Measurements from ENCODE around the gene TARBP1. TPM values are rescaled to one million over a fixed set of nuclear protein-coding genes. Genes with fewer than 3 reads are reported as not detected.
"Not testable (repeated sequence)": the region's sequence is repeated elsewhere in the genome, so short reads cannot be mapped to it uniquely, and the experiment has no call there.

Gene TARBP1
- total RNA-seq, 1 experiment from 2014 or later: 31.8 TPM

DNA sequence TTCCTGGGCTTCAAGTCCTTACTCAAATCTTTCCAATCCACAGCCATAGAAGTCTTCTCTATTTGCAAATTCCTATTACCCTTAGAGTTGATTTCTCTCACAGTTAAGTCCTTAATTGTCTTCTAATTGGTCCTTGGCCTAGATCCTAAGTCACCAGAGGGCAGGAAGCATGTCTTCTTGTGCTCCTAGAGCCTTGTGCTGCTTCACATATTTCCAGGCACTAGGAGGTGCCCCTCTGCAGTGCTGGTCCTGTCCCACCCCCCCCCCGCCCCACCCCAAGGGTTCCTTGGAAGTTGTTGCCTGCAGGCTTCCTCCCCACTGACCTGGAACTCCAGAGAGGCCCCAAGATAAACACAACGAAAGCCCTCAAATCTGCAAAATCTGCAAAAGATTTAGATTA is 28.1 kb upstream of the TARBP1 start:
- DNase-seq (ENCODE audit: low spot score): no peak

DNA sequence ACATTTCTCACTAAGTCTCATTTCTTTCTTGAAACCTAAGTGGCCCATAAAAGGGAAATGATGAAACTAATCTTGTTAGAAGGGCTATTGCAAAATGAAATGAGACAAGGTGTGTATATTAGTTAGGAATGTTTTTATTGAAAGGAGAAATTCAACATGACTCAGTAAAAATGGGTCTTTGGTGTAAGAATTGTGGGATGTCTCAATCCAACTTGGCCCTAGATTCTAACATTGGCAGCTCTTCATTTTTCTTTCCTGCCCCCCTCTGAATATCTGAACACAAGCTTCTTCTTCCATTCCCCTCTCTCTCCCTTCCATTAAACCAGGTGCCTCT is 26.8 kb upstream of the TARBP1 start:
- peak; percentile 35 for DNase-seq (ENCODE audit: low spot score)

DNA sequence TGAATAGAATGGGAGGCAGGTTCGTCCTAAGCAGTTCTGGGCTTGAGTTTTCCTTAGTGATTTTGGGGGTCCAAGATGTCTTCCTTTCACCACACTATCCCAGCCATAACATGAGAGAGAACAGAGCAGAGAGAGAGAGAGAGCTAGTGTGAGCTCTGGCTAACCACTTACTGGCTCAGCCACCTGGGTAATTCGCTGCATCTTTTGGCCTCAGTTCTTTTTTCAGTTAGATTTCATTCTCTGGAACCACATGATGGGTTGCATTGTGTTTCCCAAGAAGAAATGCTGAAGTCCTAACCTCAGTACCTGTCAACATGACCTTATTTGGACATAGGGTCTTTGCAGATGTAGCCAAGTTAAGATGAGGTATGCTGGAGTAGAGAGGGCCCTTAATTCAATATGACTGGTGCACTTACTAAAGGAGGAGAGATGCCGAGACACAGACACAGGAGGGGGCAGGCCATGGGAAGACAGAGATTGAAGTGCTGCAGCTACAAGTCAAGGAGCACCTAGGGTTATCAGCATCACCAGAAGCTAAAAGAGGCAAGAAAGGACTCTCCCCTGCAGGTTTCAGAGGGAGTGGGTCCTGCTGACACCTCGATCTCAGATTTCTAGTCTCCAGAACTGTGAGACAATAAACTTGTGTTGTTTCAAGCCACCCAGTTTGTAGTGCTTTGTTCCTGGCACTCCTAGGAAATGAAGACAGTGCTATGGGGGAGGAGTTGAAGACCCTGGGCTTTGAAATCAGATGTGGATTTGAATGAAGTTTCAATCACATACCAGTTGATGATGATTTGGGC is 26.2 kb upstream of the TARBP1 start:
- DNase-seq (ENCODE audit: low spot score): no peak

DNA sequence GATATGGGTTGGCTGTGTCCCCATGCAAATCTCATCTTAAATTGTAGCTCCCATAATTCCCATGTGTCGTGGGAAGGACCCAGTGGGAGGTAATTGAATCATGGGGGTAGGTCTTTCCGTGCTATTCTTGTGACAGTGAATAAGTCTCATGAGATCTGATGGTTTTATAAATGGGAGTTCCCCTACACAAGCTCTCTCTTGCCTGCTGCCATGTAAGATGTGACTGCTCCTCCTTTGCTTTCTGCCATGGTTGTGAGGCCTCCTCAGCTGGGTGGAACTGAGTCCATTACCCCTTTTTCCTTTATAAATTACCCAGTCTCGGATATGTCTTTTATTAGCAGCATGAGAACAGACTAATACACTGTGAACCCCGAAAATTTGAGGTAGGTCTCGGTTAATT is 25.3 kb upstream of the TARBP1 start:
- not testable (repeated sequence) for DNase-seq (ENCODE audit: low spot score)

DNA sequence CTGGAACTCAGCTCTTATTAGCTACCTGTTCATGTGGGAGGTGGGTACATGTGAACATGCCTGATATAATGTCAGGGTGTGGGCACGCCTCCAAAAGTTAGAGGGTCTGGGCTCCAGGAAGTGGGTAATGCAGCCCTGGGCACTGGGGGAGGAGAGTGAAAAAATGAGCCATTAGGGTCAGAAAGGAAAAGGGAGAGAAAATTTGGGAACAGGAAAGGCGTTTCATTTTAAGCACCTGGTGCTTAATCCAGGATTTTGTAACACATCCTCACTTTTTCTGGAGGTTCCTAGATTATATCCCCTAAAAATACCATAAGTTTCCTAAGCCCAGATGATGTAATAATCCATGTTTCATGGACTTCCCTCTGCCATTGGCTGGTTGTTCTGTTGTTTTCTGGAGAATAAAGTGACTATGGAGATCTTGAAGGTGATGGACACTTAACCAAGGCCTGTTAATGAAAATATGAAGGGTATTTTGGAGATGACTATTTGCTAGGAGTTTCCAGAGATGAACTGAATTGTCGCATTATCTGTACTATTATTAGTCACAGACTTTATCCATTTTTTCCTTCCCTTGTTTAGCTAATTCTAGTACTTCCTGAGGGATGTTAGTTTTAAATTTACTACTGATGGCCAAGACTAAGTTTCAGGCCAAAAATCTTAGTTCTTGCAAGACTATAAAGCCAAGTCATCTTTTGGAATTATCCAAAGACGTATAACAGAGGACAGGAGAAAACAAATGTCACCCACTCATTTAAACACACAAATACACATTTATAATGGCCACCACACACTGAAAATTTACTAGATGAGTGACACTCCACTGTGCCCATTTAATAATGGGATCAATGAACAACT is 24.4 kb upstream of the TARBP1 start:
- no peak for DNase-seq (ENCODE audit: low spot score)

DNA sequence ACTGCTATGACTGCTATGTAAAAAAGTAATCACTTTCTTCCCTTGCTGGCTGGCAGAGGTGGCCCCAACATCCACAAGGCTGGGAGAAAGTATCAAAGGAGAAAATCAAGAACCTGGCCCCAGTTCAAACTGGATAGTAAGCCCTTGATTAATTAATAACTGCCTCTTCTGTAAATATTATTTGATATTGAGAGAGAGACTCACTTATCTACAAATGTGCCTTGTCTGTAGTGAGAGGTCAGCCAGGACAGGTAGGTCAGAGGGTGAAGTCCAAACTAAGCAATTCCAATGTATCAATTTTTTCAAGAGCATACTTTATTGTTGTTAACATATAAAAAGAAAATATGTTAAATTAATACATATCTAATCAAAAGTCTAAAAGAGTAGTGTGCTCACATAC is 23.8 kb upstream of the TARBP1 start:
- DNase-seq (ENCODE audit: low spot score): no peak

DNA sequence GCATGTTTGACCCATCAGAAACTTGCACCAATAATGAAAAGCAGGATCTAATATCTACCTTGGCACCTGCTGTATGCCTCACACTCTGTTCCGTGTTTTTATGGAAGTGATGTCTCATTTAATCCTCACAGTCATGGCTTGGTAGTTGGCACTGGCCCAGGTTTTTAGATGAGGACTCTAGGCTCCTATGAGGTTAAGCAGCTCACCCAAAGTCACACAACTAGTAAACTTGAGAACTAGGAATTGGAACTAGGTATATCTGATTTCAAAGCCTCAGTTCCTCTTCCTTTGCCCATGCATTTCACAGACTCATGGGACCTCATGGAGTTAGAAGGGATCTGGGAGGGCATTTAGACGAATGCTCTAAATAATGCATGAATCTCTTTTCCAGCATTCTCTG is 21.3 kb upstream of the TARBP1 start:
- no peak for DNase-seq (ENCODE audit: low spot score)

DNA sequence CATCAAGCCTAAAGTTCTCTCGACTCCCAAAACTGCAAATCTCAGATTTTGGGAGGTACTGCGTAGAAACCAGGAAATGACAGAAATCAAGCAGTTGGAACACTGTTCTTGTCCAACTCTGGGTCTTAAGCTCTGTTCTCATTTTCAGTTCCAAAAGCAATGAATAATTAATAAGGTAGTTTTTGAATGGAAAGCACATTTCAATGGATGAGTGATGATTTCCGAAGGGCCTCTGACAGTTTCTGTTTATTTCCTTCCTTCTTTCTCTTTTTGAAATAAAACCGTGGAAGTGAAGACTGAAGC is 20.9 kb upstream of the TARBP1 start:
- no peak for DNase-seq (ENCODE audit: low spot score)

DNA sequence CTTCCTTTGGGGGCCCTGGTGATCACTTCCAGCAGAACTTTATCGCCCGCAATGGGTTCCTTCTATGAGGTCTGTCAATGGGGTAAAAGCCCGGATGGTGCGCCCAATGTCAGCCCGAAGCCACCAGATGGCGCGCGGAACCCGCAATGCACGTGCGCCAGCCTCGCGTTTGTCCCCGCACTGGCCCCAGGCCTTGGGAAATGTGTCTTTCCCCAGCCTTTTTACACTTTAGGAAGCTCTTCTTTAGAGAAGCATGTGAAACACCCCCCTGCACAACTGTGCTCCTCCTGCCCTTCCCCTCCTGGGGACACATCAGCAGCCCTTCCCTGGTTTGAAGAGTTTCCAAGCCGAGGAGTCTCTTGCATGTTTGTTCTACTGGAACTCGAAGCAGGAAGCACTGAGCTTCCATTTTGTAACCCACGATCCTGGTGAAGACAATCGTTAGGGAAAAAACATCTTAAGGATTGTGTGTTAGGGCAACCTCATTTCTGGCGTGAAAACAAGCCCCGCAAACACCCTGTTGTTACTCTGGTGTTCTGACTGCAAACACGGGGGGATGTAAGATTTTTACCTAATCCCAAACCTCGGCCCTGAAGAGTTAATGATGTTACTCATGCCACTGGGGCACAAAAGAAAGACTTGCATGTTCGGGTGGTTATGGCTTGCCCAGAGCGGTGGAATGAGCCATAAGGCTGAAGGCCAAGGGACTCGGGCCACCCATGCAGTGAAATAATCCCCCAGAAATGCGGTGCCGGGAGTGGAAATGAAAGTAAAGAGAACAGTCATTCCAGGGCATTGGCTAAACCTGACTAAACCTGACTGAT is 20.4 kb upstream of the TARBP1 start:
- DNase-seq (ENCODE audit: low spot score): peak; percentile 84

DNA sequence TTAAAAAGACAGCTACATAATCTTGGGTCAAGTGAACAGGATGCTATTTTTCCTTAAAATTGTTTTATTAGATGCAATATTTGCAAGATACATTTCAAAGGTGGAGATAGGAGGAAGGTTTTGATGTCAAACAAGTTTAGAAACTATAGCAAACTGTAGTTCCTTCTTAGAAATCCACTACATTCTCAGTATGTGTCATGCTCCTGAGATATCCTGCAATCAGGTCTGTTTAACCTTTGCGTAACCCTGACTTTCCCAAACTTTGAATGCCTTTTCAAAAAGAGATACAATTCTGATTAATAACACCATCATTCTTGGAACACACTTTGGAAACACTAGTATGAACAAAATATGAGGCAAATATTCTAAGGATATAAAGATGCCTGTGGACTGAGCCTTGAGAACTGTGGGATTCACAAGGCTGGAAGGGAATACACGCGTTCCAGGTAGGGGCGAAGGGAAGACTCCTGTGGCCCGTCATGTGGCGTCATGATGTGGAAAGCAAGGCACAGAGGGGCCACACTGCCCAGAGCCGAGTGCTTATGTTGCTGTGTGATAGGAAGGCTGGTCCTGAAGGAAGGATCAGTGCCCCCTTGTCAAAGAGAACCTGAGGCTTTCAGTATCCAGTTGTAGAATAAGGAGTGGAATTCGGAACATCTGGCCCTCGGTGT is 19.6 kb upstream of the TARBP1 start:
- no peak for DNase-seq (ENCODE audit: low spot score)

DNA sequence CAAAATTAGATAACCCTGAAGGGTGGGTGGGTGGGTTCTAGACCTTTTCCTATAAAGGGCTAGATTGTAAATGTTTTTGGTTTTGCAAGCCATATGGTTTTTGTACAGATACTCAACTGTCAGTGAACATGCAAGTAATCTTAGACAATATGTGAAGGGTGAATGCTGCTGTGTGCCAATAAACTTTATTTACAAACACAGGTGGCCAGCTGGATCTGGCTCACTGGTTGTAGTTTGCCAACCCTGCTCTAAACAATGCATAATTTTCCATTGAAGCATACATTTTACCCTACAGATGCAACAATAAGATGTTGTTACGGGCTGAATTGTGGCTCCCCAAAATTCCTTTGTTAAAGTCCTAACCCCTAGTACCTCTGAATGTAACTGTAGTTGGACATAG is 18.6 kb upstream of the TARBP1 start:
- DNase-seq (ENCODE audit: low spot score): no peak

DNA sequence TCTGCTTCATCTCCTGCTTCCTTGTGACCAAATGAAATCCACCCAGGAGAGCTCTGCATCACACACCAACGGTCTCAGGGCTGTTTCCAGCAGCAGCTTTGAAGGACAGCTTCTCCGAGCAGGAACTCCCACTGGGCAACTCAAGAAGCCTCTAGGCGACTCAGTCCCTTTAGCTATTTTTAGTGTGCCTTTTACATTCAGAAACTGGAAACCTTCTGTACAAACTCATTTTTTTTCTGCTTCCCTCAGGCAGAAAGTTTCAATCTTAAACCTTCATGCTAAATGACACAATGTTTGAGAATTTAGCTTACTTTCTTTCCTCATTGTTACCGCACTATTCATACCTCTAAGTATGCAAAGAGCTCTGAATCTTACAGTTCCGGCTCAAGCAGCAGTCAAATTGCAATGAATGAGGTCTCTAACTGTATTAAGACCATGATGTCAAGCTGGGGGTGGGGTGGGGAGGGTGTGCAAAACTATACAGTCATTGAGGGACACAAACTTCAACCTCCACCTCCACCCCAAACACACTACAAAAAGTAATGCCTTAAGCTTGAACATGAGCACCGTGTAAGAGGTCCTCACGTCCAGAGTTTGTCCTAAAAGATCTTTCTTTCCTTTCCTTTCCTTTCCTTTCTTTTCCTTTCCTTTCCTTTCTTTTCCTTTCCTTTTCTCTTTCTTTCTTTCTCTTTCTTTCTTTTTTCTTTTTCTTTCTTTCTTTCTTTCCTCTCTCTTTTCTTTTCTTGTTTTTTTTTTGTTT is 16.4 kb upstream of the TARBP1 start:
- DNase-seq (ENCODE audit: low spot score): peak; percentile 81

DNA sequence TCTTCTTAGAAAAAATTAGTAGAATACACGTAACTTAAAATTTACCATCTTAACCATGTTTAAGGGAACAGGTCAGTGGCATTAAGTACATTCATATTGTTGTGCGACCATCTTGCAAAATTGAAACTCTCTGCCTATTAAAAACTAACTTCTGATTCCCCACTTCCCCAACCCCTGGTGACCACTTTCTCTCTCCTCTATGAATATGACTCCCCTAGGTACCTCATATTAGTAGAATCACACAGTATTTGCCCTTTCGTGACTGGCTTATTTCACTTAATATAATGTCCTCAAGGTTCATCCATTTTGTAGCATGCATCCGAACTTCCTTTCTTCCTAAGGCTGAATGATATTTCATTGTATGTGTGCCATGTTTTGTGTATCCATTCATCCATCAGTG is 15.1 kb upstream of the TARBP1 start:
- DNase-seq (ENCODE audit: low spot score): no peak

DNA sequence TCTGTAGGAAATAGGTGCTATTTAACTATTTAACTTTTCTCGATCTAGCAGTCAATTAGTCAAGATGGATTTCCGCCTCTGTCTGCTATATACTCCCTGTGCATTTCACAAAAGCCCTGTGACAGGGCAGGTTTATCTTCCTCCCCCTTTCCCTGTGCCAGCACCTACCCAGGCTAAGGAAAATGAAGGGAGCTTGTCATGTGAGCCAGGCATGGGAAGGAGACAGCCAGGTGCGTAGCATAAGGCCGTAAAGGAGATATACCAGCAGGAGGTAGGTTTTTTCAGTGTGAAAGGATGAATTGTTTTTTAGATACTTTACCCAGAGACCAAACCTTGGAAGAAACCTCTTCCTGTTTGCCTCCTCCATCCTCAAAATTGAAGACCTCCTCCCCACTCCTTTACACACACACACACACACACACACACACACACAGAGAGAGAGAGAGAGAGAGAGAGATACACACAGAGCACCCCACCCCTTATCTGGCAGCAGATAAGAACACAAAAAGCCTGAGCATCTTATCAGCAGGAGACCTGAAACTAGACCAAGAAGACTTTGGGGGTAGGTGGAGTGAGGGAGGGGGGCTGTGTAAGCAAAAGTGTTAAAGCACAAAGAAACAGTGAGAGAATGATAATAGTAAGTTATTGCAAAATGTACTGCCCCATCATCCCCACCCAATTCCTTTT is 12.0 kb upstream of the TARBP1 start:
- DNase-seq (ENCODE audit: low spot score): no peak

DNA sequence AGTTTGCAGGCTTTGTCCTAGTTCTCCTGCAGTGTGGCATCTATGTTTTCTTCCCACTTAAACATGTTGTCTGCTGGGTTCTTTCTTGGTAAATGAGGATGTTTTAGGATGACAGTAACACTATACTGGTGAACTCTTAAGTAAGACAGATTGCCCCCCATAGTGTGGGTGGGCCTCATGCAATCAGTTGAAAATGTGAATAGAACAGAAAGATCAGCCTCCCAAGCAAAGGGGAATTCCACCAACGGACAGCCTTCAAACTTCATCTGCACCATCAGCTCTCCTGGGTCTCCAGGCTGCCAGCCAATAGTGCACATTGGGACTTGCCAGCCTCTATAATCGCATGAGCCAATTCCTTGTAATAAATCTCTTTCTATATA is 10.7 kb upstream of the TARBP1 start:
- DNase-seq (ENCODE audit: low spot score): no peak

DNA sequence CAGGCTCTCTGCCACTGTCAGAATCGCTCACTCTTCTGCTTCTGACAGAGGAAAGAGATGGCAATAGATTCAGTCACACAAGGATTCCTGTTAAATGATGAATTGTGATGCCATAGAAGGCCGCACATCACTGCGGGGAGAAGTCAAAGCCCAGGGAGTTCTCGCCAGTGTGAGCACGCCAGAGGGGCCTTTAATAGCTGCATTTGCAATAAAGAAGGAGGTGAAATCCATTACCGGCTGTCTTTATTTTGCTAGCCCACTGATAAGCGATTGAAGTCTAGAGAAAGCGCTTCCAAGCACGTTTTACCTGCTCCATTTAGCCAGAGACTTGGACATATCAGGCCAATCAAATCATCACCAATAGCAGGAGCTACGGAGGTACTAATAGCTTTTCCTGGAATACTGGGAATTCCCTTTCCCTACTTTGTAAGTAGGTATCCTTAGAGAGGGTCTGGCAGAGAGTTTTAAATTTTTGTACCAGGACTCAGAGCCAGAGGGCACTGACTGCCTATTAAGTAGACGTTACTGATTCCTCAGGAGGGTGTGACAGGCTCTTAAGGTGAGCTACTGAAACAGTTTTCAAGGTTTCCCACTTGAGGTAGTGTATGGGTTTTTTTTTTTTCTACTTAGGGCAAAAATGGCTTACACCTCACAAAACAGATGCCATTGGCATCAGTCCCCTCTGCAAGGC is 10.2 kb upstream of the TARBP1 start:
- no peak for DNase-seq (ENCODE audit: low spot score)

DNA sequence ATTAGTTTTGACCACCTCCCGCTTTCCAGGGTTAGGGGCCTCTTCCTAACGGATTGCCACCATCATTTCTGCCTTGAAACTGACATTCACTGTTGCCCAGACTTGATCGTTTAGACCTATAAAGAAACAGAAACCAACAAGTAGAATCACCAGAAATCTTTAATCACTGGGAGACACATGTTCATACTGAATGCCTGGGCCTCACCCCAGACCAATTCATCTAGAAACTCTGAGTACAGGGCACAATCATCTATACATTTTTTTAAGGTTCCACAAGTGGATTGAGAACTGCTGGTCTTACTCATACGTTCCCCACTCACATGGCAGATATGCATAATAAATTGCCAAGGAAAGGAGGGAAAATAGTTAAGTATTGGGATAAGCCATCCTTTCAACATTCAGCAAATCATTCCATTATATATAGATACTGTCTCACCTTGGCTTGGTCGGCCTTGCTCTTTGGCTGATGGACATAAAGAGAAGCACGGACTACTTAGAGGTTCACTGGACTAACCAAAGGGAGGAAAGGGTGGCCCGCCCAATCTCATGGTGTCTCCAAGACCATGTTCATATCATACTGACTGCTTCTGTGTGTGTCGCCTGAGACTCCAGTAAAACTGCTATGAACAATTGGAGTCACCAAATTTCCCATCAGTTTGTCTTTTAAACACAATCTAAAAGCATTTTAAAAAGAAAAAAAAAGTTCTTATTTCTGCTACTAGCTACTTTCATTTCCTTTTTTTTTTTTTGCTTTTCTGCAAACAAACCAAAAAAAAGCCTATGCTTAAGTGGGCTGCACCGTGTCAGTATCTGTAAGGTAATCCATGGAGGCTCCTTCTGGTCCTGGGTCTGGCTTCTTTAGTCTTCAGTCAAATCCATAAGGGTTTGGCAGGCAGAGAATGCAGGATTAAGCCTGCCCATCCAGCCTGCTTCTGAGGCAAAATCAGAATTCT is 9.4 kb upstream of the TARBP1 start:
- DNase-seq (ENCODE audit: low spot score): no peak

DNA sequence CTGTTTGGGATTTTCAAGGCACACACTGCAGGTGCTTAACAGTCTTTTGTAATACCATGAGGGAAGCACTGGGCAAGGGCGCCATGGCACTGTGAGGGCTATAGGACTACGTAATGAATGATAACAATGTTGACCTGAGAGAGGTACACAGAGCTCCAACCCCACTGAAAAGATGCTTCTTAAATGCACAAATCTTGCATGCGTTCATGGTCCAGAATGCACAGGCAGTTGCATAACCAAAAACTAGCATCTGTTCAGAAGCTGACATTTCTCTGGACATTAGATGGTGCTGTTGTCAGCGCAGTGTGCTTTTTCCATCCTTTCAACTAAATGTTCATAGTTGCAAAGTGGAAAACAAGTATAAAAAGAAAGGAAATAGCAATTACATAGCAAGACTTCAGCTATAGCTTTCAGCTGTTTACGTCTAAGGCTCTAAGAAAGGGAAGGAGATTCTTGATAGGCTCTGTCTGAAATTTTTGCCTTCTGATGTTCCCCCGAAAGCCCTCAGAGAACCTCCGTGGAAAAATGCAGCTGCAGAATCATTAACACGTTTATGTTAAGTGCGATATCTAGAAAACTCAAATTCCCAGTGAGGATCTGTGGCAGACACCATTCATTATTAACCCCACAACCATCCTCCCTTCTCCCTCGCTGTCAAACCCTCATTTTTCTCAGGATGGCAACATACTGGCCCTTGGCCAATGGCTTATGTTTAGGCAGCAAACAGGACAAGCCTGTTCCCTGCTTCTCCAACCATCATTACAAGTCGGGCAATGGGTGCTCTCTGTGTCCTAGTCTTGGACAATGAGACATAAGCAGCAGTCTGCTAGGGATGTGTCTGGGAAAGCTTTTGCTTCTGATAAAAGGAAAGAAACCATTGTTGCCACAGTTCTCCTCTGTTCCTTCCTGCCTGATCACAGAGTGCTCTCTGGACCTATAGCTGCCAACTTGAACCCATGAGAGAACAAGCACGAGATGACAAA is 8.2 kb upstream of the TARBP1 start:
- peak; percentile 62 for DNase-seq (ENCODE audit: low spot score)
